T47D (cell line): Measurements from ENCODE around the gene OR8A1.
"Not testable (repeated sequence)": the region's sequence is repeated elsewhere in the genome, so short reads cannot be mapped to it uniquely, and the experiment has no call there.

Source experiments
- DNase-seq, 2 experiments: peaks; one replicate each; pipeline versions ENCODE4 v3.0.0 to v3.0.0-alpha.2; 2011 to 2012; ENCODE audit warnings: low read depth in 1 of 2, low spot score in 1 of 2
- JUND ChIP-seq: IDR thresholded peaks from 2 replicates; pipeline ENCODE4 v1.6.1; 2012; ENCODE audit warnings: low read depth
- in situ Hi-C: cut with HindIII; loops from 2 replicates; pipeline ENCODE4 v1.10.0; 2016; ENCODE audit warnings: low sequenced_read_pairs, low pct_unique_long_range_greater_than_20kb

Gene OR8A1

GRCh38 chr11:124577716-124578427 is 8.1 kb downstream of the OR8A1 start:
- in situ Hi-C loops: no loop called here

GRCh38 chr11:124578761-124579160 is 9.0 kb downstream of the OR8A1 start:
- no peak for DNase-seq
- TF ChIP-seq JUND: no peak
- in situ Hi-C loops: no loop called here

More at GRCh38 chr11:124577716-124578427, 8.1 kb downstream of the OR8A1 start:
- DNase-seq: no peak
- TF ChIP-seq JUND: no peak

- TF ChIP-seq JUND: no peak
- DNase-seq: no peak
- in situ Hi-C loops: no loop called here
Observed at GRCh38 chr11:124581817-124582216, 12.0 kb downstream of the OR8A1 start.

GRCh38 chr11:124582565-124582964 is 12.8 kb downstream of the OR8A1 start:
- in situ Hi-C loops: no loop called here
- no peak for DNase-seq
- TF ChIP-seq JUND: no peak

DNA sequence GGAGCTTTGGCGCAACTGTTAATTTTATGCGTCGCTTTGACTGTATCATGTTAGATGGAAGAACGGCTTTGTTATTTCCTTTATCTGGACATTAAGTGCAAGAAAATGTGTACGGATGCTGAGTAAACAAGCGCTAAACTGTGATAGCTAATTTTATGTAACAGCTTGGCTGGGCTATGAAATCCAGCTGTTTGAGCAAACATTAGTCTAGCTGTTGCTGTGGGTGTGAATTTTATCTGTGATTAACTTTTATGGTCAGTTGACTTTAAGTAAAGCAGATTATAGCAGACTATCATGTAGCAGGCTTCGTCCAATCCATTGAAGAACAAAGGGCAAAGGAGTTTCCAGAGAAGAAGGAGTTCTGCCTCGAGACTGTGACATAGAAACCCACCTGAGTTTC is 14.0 kb downstream of the OR8A1 start:
- in situ Hi-C loops: no loop called here
- DNase-seq: no peak
- no peak for TF ChIP-seq JUND

DNA sequence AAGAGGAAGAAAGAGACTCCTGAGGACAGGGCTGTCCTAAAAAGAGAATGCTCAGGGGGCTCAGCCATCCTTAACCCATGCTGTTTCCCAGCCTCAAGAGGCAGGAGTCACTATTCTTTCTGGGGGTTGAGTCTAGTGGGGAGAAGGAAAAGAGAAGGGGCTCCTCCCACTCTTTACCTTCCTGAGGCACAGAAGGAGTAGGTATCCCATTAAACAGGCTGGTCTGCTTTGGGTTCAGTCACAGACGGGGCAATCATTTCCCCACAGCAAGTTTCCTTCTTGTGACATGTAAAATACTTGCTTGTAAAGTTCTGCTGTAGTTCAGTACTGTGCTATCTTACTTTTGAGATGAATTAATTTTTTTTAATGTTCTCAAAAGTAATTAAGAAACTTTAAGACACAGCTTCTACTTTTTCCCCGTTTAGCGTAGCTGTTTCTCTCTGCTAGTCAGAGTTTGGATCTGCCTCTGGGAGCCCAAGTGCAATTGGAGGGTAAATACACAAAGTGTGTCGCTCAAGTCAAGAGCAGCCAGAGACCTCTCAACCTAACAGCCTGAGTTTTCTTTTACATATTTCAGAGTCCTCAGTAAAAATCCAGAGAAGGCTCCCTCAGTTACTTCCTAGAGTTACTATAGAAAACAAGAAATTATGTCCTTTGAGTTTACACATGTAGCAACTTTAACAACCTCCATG is 15.0 kb downstream of the OR8A1 start:
- no peak for TF ChIP-seq JUND
- peak in 1 of 2 experiments; percentile 51 for DNase-seq
- in situ Hi-C loops: no loop called here

DNA sequence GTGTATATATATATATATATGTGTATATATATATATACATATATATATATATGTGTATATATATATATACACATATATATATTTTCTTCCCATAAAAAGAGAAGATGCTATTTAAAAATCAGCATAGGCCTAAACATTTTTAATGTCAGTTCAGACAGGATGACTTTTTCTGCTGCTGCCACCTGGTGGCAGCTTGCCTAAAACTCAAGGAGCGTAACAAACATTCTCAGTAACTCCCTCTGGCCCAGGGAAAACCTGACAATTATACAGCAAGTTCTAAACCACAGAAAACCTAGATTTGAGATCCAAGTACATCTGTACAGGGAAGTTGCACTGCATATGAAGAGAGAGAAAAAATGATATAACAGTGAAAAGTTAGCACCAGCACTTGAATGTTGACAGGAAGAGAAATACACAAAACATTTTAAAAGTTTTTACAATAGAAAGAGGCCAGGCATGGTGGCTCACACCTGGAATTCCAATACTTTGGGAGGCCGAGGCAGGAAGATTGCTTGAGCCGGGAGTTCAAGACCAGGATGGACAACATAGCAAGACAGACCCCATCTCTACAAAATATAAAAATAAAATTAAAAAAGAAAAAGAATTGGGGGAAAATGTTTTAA is 16.6 kb downstream of the OR8A1 start:
- TF ChIP-seq JUND: no peak
- DNase-seq: peak in 1 of 2 experiments; percentile 87
- in situ Hi-C loops: no loop called here

DNA sequence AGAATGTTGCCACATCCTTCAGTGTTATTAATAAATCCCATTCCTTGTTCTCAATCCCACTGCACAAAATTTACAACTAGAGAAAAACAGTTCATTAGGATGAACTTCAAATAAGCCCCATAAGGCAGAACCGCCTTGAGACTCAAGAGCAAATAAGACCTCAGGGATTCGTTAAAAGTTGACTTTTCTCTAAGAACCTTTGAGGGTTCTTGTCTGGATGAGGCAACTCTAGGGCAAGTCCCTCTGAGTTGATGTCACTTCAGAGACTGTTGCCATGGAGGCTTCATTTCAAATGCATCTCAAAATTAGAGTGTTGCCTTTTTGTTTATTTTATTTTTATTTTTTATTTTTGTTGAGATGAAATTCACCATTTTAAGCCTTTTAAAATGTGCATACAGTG is 21.6 kb downstream of the OR8A1 start:
- in situ Hi-C loops: no loop called here
- no peak for DNase-seq
- no peak for TF ChIP-seq JUND

DNA sequence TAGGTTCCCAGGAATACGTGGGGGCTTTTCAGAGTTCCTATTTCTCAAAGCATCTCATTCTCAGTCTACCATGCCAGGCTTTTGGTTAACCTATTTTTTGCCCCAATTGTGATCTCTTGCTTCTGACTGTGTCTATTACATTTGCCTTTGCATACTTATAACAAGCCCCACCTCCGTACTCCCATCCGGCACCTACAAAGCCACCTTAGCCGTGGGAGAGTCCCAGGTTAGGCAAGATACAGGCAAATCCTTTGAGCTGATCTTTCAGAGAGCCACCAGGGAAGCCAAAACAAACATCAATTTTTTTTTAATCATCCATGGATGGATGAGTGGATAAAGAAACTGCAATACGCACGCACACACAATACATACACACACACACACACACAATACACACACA is 22.8 kb downstream of the OR8A1 start:
- no peak for DNase-seq
- in situ Hi-C loops: no loop called here
- no peak for TF ChIP-seq JUND

DNA sequence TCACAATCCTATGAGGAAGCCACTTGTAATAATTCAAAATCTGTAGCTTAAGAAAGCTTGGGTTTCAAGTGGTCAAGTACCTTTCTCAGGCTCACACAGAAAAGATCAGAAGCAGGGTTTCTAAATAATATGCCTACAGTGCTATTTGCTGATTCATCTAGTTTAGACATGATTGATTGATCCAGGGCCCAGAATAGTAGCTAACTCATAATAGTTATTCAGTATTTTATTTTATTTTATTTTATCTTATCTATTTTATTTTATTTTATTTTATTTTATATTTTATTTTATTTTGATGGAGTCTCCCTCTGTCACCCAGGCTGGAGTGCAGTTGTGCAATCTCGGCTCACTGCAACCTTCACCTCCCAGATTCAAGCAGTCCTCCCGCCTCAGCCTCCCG is 25.5 kb downstream of the OR8A1 start:
- in situ Hi-C loops: no loop called here
- no peak for TF ChIP-seq JUND
- DNase-seq: no peak

GRCh38 chr11:124597626-124598025 is 27.8 kb downstream of the OR8A1 start:
- in situ Hi-C loops: no loop called here
- TF ChIP-seq JUND: no peak
- DNase-seq: no peak

DNA sequence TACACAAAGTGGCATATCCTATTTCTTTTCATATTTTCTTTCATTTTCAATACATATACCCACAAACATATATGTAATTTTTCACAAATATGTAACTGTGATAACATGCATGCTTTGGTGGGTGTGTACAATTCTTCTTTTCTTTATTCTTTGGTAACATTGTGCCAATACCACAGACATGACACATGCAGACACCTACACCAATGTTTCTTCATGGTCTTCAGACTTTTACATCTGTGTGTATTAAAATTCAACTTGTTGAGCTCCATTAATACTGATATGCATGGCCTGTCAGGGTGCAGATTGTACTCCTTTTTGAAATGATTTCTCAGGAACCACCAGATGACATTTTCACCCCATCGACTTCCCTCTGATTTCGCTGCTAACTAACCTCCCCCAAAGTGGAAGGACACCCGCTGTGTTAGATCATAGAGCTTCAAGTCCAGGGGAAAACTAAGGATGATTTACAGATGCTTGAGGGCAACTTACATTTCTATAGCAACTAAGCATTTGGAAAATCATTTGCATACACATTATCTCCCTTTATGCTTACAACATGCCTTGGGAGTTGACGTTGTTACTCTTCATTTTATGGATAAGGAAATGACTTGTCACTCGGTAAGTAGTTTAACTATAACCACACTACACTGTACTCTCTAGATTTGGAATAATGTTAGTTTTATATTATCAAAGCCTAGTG is 31.0 kb downstream of the OR8A1 start:
- no peak for TF ChIP-seq JUND
- DNase-seq: no peak
- in situ Hi-C loops: no loop called here

GRCh38 chr11:124602193-124602592 is 32.4 kb downstream of the OR8A1 start:
- TF ChIP-seq JUND: no peak
- in situ Hi-C loops: no loop called here
- no peak for DNase-seq

DNA sequence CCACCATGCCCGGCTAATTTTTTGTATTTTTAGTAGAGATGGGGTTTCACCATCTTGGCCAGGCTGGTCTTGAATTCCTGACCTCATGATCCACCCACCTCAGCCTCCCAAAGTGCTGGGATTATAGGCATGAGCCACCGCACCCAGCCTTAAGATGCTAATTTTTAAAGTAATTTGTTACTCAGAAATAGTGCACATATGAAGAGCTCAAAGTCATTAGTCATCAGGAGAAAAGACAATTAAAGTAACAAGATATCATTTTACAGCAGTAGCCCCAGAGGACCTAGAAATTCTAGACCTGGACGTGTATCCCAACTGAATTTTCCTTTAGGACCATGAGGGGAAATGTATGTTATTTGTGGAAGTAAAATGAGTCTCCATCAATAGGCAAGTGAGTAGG is 32.9 kb downstream of the OR8A1 start:
- DNase-seq, in situ Hi-C loops: not testable (repeated sequence)
